Brain microvascular endothelial cell (primary cell): ENCODE results near the gene CDHR2.

Source experiments
- DNase-seq: peaks from one replicate; pipeline ENCODE4 v3.0.0-alpha.2; 2020
- H3K27ac ChIP-seq: fragments of 250-450 bp; sonication (Bioruptor Pico); 2 replicates; pipeline ENCODE4 v1.5.1; 2020; ENCODE audit warnings: mild to moderate bottlenecking, moderate library complexity
- H3K27me3 ChIP-seq: fragments of 250-450 bp; sonication (Bioruptor Pico); replicated peaks from 2 replicates; pipeline ENCODE4 v1.5.1; 2020; ENCODE audit warnings: mild to moderate bottlenecking
- H3K36me3 ChIP-seq: fragments of 250-450 bp; sonication (Bioruptor Pico); replicated peaks from 2 replicates; pipeline ENCODE4 v1.5.1; 2020; ENCODE audit warnings: mild to moderate bottlenecking
- H3K4me3 ChIP-seq: 2 replicates; pipeline ENCODE4 v1.5.1; 2011; ENCODE audit warnings: low read depth, mild to moderate bottlenecking, control low read depth, low read length, moderate library complexity
- CTCF ChIP-seq: IDR thresholded peaks from 2 replicates; pipeline ENCODE4 v1.5.1; 2011; ENCODE audit warnings: low read depth, mild to moderate bottlenecking, moderate library complexity, low read length, control low read depth, inconsistent platforms; ENCODE audit errors: missing control alignments
- in situ Hi-C: cut with HindIII; loops from 2 replicates; pipeline ENCODE4 v1.10.0; 2017; ENCODE audit warnings: low sequenced_read_pairs, low pct_ligation_motif_present

Gene CDHR2

DNA sequence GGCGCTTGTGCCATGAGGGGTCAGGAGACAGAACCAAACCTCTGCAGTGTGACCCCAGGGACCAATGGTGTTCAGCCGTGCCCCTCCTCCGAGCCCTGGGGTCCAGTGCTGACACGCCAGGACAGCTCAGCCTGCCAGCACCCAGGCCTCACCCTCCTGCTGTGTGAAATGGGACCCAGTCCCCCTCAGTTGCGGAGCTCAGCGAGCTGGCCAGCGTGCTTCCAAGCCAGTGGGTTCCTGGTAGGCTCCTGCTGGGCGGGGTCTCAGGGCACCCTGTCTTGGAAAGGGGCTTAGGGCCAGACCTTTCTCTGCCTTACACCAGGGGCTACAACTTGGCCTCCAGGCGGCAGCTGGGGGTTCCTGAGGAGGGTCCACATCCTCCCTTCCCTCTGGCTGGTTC is 16.3 kb upstream of the CDHR2 start:
- Histone ChIP-seq H3K27ac (no peak overlapping the region), H3K36me3 (peaks cover 32% of the 10 kb centered on the region), H3K4me3 (no peak overlapping the region), H3K27me3 (no peaks in the 10 kb centered on the region)
- in situ Hi-C loops = no loop called here
- DNase-seq = no peak
- no peak for TF ChIP-seq CTCF

DNA sequence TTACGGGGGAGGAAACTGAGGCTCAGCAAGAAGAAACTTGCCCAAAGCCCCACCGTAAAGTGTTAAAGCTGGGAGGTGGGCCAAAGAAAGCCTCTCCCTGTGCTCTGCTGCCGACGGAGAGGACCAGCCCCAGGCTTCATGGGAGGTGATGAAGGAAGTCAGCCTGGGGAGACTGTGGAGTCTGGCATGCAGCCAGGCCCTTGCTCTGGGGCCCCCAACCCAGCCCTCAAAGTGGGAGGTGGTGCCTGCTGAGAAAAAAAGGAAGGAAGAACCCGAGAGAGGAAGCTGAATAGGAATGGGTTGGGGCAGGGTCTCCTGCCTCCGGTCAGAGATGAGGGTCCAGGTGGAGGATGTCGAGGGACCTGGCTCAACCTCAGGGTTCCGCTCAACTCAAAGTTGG is 15.8 kb upstream of the CDHR2 start:
- peaks cover 26% of the 10 kb centered on the region for H3K36me3 ChIP-seq
- in situ Hi-C loops = no loop called here
- no peak for DNase-seq
- H3K27me3 ChIP-seq = no peaks in the 10 kb centered on the region
- no peak for TF ChIP-seq CTCF
- no peak overlapping the region for H3K27ac ChIP-seq
- no peak overlapping the region for H3K4me3 ChIP-seq

- in situ Hi-C loops = no loop called here
- Histone ChIP-seq H3K36me3 (peaks cover 19% of the 10 kb centered on the region), H3K27me3 (no peaks in the 10 kb centered on the region), H3K4me3 (no peak overlapping the region), H3K27ac (no peak overlapping the region)
- DNase-seq = no peak
- peak; percentile 20 for TF ChIP-seq CTCF
Measured at GRCh38 chr5:176533894-176534611, 15.1 kb upstream of the CDHR2 start.

DNA sequence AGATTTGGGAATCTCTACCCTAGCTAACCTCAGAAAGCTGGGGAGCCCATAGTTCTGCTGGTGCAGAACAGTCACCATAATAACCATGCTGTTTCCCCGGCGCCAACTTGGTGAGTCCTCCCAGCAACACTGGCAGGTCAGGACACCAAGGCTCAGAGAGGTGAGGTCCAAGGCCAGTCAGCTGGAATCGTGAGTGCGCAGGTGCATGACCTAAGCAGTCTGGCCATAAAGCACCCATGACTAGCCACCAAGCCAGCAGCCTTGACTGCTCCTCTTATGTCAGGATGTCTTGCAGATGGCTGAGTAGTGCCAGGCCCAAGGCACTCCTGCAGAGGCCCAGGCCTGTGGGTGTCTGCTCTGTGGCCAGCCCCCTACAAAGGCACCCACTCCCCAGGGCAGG is 14.5 kb upstream of the CDHR2 start:
- no peak overlapping the region for H3K27ac ChIP-seq

DNA sequence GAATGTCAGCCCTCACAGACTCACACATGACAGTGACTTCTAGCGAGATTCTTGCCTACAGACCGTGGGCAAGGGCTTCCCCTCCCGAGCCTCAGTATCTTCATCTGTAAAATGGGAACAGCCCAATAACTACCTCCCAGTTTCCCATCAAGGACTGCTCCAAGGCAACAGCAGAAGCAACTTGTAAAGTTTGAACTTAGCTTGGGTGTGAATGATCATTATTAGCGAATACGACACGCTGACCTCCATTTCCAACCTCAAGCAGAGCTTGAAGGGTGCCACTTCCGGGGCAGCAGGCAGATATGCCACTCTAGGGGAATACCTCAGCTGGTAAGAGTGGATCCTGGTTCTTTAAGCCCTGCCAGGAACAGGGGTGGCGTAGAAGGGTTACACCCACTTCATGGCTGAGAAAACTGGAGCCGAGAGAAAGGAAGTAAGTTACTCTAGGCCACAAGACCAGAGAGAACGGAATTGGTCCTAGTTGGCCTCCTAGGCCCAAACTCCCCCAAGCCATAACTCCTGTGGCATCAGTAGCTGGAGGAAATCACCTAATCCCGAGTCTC is 14.0 kb upstream of the CDHR2 start:
- H3K27me3 ChIP-seq = no peaks in the 10 kb centered on the region
- H3K4me3 ChIP-seq = peak overlapping the region; percentile 82
- in situ Hi-C loops = no loop called here
- DNase-seq = no peak
- TF ChIP-seq CTCF = no peak
- peaks cover 12% of the 10 kb centered on the region for H3K36me3 ChIP-seq
- H3K27ac ChIP-seq = no peak overlapping the region

More for the DNA sequence above, 14.5 kb upstream of the CDHR2 start:
- Histone ChIP-seq H3K27me3 (no peaks in the 10 kb centered on the region), H3K4me3 (no peak overlapping the region), H3K36me3 (peaks cover 14% of the 10 kb centered on the region)
- in situ Hi-C loops = no loop called here
- no peak for TF ChIP-seq CTCF
- no peak for DNase-seq
